NCI-H1436 treated with DMSO at 0.1 percent for 48 hours (cell line): ENCODE data around the gene LACRT.
"Not testable (repeated sequence)": the region's sequence is repeated elsewhere in the genome, so short reads cannot be mapped to it uniquely, and the experiment has no call there.

Experiments used
- DNase-seq: peaks from one replicate; lab custom pipeline; 2025; lab: John Stamatoyannopoulos, UW

The LACRT gene, protein sequence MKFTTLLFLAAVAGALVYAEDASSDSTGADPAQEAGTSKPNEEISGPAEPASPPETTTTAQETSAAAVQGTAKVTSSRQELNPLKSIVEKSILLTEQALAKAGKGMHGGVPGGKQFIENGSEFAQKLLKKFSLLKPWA

DNA sequence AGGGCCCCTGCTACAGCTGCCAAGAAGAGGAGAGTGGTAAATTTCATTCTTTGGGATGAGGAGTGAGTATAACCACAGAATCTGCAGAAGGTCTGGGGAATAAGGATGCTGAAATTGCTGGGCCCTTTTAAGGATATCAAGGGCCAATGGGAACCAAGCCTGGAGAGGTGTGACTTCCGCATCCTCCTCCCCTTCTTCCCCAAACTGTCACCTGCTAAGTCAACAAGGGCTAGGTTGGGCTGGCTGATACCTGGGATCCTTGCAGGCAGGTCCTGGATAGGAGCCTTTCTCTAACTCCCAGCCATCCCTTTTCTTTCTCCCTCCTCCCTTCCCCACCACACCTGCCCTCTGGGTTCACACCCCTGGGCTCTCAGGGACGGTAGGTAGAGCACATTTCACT, at the start of gene LACRT:
LACRT (minus strand) TSS at position 101 of the 400 bp plus-strand sequence; CDS start at position 47, 54 bp downstream.
- no peak for DNase-seq

DNA sequence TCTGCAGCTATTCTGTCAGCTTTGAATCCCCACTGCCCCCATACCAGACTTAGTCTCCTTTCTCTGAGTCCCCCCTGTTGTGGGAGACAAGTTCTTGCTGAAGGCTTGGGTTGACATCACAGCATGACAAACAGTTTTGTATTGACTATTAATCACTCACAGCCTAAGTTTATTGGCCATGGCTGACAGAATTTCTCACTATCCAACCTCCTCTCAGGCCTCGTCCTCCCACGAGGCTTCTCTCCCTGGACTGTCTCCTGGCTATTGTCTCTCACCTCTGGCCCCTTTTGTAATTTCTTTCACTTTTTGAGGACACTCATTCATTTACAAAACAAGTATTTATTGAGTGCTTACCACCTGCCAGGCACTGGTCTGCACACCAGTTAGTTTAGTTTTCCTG, 48.7 kb upstream of the LACRT start:
- no peak for DNase-seq

DNA sequence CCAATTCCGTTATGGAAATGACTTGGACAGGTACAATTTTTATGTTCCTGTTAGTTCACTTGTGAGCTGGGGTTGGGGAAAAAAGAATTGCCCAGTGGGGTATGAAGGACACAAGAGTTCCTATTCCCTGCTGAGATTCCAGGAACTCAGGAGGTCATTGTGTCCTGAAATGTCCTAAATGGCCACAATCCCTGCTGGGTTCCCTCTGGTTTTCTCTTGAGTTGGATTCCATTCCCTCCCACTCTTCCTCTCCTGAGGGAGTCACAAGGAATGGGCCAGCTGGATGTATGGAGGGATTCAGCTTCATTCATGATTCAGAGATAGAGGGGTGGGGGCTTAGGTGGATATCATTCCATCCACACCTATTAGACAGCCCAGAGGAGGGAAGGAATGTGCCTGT, 48.0 kb upstream of the LACRT start:
- no peak for DNase-seq

DNA sequence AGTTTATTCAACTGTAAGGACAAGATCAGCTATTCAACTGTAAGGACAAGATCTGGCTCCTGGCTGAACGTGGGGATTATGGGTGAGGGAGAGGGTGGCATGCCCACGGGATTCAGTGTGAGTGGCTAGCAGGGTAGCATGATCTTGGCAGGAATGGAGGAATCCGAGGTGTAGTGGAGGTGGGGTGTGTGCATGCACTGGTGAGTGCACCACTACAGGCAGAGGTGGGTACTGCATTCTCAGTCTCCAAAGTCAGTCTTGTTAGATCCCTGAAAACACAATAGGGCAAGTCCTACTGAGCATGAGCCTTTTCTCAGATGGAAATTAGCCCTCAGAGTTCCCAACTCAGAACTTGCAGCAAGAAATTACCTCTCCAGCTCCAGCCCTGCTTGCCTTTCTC, 45.7 kb upstream of the LACRT start:
- DNase-seq = no peak

DNA sequence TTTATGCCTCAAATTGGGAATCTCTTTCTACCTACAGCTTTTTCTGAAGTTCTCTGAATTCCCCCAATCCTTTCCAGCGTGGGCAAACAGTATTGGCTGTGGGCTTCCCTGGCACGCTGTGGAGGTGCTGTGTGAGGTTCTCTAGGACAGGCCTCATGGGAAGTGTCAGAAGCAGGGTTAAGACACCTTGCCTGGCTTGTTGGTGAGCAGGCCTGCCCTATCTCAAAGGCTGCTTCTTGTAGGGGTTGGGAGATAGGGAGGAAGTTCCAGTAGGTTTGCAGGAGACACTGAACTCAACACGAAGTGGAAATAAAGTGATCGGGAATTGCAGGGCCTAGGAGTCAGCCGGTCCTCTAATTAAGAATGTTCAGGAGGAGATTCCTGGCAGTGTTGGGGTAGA, 43.4 kb upstream of the LACRT start:
- DNase-seq = no peak

DNA sequence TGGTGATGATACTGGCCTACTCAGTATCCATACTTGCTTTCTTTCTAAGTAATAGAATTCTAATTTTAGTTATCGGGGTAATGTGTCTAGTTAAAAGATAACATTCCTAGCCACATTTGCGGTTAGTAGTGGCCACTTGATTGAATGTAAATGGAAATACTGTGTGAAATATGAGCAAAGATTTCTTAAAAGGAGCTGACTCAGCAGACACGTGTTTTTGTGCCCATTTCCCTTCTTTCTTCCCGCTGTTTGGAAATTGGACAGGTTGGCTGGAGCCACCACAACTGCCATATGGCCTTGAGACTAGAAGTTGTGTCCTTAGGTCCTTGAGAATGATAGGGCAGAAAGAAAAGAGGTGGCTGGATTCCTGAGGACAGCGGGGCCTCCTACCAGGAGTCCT, 33.2 kb upstream of the LACRT start:
- no peak for DNase-seq

DNA sequence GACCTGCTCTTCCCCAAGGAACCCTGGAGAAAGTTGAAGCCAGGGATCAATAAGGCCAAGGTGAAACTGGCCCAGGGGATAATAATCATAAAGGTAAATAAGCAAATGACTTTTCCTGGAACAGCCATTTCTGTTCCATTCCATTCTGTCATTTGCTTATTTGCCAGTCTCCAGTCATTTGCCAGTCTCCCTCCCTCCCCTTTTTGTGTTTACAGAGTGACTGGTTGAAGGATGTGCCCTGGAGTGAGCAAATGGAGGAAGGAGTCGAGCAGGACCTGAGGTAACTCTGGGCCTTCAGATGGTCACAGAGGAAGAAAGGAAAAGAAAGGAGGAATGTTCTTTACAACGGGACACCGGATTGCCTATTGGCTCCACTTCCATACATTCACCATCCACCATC, 31.3 kb upstream of the LACRT start:
- DNase-seq = no peak

DNA sequence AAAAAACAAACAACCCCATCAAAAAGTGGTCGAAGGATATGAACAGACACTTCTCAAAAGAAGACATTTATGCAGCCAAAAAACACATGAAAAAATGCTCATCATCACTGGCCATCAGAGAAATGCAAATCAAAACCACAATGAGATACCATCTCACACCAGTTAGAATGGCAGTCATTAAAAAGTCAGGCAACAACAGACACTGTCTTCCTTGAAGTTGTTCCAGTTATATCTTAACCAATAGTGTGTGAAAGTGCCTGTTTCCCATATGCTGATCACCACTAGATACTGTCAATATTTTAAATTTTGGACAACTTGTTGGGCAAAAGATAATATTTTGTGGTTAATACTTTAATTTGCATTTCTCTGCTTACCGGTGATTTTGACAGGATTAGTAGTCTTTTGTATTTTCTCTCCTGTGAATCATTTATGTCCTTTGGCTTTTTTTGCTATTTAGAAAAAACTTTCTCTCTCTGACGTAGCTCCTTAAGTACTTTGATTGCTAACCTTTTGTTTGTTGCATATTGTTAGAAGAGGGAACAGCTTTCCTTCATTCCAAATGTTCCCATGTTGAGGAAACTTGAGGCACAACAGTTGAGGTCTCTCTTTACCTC, 30.4 kb upstream of the LACRT start:
- DNase-seq = not testable (repeated sequence)

DNA sequence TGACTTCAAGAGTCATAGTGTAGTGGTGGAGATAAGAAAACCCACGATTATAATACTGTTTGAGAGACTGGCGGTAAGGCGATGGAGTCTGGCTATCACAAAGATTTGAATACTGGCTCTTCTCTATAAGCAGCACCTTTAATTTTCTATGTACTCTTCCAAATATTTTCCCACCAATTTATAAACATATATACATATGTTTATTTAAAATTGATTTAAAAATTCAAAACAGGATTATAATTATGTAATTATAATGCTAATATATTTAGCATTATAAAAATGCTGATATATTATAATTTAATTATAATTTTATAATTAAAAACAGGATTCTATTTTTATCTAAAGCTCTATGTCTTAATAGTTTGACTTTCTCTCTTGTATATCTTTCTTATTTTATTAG, 28.9 kb upstream of the LACRT start:
- no peak for DNase-seq

DNA sequence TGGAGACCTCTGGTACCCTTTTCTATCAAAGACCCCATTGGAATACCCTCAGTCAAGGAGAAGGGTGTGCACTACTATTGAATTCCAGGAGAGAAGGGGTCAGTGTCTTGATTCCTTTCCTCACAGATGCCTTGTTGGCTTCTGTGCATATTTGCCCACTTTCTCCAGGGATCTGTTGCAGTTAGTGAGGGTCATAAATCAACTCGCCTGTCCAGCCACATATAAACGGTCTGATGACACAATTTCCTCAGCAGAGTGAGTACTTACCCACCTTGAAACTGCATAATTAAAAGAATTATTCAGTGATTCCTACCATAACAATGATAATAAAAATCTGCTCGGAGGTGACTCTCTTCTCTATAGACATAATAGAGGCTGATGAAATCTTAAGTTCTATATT, 27.3 kb upstream of the LACRT start:
- no peak for DNase-seq

DNA sequence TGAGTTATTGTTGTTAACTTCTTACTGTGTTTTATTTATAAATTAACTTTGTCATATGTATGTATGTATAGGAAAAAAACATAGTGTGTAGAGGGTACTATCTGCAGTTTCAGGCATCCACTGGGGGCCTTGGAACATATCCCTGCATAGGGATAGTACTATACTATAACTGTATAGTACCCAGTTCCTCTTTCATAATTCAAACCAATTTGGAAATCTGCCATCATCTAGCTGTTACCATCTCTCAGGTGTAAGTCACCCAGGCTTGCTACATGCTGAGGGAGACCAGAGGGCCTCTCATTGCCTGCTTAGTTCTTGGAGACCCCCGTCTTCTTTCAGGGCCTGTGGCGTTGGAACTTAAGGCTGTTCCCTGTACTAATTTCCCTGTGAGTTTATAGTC, 26.4 kb upstream of the LACRT start:
- DNase-seq = no peak

DNA sequence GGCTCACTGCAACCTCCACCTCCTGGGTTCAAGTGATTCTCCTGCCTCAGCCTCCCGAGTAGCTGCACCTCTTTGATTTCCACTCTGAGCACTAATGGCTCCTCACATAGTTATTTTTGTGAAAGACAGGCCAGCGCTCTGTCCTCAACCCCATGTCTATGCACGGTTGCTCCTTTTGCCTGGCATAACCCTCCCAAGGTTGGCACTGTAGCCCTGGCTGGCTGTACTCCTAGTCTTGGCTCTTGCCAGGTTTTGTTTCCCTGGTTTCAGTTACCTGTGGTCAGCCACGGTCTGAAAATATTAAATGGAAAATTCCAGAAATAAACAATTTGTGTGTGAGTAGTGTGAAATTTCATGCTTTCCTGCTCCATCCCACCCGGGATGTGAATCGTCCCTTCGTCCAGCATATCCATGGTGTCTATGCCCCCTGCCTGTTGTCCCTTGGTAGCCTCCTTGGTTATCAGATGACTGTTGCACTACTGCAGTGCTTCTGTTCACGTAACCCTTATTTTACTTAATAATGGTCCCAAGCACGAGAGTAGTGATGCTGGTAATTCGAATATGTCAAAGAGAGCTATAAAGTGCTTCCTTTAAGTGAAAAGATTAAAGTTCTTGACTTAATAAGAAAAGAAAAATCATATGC, 25.7 kb upstream of the LACRT start:
- DNase-seq = no peak

DNA sequence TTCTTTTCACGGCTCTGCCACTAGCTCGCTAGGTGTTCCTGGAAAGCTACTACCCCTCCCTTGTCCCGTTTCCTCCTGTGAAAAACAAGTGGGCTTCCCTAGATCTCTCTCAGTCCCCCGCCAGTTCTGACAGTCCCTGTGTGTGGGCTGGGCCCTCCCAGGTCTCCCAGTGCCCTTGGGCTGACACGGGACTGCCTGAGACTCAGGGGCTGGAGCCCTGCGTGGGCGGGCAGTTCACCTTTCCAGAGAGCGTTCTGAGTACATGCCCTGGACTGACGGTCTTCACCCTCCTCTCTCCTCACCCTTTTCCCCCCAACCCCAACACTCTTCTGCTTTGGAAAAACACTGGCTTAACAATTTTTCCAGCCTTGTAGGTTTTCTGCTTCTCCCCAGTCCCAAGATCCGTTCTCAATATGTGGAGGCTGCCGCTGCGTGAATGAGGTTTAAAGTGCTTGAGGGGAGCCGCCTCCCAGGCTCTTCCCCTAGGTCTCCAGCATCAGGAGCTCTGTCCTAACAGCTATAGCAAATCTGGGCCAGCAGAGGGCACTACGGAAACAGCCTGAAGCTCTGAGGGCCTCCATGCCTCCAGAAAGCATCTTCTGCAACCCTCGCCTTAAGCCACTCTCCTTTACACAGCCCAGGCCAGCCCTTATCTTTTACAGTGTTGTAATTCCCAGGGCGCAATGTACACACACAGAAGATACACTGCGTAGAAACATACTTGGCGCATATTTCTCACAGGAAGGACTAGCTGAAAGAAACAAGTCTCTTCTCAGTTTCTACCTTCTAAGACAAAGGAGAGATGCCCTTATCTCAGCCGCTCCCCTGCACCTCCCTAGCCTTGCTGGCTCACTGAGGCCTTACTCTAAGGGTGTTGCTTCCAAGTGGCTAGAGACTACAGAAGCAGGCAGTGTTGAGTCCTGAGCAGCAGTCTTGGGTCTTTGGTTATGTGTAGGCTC, 23.9 kb upstream of the LACRT start:
- no peak for DNase-seq

DNA sequence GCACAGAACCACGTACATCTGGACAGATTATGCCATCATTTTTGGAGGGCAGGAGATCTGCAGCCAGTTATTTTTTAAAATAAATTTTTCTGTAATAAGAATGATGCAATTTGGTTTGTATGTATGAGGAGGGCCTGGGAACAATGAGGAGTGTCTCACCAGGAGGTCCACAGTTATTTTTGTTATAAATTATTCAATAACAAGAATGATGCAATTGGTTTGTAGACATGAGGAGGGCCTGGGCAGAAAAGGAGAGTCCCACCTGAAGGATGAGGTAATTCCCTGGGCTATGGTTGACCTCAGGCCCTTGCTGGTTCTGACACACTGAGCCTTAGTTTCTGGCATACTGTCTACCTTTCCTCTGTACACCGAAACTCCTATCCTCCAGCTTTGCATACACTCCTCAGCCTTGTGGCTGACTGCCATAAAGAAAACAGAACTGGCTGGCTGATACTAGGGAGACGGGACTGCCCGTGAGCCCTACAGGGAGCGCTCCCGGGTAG, 22.5 kb upstream of the LACRT start:
- no peak for DNase-seq

DNA sequence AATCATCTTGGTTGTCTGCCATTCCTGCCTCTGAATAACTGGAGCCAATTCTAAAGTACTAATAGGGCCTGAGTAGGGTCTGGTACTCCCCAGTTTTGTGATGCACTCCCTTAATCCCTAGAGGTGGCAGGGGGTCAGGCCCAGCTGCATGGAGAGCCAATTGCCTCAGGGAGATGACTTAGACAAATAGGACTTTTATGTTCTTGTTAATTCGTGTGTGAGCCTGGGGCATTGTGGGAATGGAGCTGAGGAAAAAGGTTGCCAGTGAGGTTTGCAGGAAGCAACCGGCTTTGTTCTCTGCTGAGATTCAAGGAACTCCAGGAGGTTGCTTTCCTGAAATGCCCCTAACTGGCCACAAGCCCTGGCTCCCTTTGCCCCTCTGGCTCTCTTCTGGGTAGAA, 20.2 kb upstream of the LACRT start:
- DNase-seq = no peak

DNA sequence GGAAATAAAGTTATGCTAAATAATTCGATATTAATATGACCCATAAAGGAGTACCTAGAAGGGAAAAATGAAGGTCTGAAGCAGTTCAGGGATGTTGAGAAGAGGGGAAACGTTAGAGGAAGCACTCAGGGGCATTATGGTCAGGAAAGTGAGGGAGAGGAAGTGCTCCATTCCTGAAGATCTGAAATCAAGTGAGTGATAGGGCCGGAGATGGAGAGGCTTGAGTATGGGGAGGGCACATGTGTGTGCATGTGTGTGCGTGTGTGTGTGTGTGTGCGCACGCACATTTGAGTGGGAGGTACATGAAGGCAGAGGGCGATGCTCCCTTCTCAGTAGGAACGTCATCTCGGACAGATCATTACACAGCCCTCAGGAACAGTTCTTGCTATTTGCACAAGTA, 18.3 kb upstream of the LACRT start:
- no peak for DNase-seq

DNA sequence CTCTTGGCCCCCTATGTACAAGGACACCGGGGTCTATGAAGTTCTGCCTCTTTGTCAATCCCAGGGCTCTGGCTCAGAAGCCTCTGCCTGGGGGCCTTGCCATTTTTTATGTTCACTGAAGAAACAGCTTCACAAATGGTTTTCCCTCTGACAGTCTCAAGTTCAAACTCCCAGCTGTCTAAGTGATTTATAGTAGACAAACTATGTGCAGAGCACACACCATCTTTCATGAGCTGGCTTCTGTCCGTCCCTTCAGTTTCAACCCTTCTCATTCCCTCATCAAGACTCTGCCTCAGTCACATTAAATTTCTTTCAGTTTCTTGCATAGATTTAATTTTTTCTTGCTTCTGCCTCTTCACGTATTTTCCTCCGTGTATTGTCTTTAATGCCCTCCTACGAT, 16.2 kb upstream of the LACRT start:
- no peak for DNase-seq

DNA sequence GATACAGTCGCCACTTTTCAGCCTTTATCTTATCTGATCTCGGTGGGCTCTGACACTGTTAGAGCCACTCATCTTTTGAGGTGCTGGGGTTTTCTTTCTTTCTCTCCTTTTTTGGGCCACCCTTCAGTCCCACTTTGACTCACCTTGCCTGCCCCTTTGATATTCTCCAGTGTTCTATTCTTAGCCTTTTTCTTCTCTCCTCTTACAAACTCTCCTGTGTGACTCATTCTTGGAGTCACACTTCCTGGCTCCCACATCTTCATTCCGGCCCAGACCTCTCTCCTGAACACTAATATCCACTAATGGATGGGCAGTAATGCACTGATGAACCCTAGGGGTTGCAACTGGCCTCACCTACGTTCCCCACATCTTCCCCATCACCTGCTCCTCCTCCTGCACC, 15.7 kb upstream of the LACRT start:
- DNase-seq = no peak

DNA sequence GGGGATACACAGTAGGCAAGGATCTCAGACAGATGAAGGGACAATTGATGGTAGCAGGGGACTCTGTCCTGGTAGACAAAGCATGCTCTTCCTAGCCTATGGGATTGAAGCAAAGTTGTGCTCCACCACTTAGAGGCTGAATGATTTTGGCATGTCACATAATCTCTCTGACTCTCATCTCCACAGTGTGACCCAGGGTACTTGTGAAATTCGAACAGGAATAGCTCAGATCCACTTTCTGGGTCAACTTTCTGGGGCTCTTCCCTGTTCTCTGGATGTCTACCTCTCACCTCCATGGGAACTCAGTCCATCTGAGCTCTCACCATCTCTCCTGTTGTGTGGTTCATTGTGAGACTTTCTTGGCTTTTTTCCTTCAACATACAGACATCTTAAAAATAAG, 15.1 kb upstream of the LACRT start:
- DNase-seq = no peak

DNA sequence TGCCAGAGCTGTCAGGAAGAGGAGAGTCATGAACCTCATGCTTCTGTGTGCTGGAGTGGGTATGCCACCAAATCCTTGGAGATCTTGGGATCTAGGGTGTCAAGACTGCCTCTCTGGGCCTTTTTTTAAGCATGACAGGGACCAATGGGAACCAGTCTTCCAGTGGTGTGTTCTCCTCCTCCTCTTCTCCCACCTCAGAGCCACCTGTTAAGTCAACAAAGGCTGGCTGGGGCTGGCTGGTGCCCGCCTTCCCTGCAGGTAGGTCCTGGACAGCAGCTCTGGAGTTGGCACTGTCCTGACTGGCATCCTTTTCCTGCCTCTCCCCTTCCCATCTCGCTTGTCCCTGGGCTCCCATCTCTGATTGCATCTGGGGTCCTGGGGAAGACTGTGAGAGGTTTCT, 13.6 kb upstream of the LACRT start, which contains the start of gene DCD:
DCD (minus strand) TSS at position 101 of the 400 bp plus-strand sequence; CDS start at position 39, 62 bp downstream.
- no peak for DNase-seq

DNA sequence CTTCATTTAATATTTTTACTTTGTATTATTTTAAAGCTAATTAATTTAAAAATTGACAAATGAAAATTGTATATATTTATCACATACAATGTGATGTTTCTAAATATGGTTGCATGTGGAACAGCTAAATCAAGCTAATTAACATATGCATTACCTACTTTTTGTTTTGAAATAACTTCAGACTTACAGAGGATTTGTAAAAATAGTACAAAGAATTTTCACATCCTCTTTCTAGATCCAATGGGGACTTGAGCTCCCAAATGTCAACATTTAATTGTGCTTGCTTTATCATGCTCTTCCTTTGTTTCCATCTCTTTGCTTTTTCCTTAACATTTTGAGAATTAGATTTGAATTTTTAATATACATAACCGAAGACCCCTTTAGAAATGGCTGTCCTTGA, 6.9 kb upstream of the LACRT start:
- no peak for DNase-seq

DNA sequence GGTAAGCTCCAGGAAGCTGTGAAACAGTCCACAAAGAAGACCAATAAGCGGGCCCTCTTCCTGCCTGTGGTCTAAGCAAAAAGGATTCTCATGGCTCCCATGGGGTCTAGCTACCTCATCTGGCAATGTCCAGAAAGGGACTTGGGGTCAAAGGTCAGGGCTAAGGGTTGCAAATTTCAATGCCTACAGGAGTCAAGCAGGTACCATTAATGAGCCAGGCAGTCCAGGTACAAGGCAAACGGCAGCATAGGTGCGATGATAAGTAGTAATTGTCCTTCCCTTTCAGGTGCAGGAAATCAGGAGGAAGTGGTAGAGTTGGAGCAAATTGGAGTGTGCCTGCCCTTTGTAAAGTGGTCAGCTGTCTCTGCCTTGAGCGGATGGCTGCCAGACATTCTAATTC, 6.4 kb upstream of the LACRT start:
- DNase-seq = no peak
